ENCODE measurements around the gene VASP.

DNA sequence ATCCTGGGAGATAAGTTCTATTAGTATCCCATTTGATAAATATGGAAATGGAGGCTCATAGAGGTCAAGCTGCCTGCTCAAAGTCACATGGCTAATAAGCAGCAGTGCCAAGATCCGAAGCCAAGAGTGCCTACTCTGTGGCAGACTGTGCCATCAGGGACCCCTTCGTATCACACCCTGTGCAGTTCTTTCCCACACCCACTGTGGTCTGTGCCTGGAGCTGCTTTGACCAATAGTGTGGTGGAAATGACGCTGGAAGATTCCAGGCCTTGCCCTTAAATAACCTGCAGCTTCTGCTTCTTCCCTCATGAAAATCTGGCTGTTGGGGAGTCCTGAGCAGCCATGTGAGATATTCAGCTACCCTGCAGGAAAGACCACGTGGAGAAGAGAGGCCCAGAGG, 67.2 kb downstream of the VASP start:
- TF ChIP-seq, protein P1, sequence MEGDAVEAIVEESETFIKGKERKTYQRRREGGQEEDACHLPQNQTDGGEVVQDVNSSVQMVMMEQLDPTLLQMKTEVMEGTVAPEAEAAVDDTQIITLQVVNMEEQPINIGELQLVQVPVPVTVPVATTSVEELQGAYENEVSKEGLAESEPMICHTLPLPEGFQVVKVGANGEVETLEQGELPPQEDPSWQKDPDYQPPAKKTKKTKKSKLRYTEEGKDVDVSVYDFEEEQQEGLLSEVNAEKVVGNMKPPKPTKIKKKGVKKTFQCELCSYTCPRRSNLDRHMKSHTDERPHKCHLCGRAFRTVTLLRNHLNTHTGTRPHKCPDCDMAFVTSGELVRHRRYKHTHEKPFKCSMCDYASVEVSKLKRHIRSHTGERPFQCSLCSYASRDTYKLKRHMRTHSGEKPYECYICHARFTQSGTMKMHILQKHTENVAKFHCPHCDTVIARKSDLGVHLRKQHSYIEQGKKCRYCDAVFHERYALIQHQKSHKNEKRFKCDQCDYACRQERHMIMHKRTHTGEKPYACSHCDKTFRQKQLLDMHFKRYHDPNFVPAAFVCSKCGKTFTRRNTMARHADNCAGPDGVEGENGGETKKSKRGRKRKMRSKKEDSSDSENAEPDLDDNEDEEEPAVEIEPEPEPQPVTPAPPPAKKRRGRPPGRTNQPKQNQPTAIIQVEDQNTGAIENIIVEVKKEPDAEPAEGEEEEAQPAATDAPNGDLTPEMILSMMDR (conservative IDR thresholded peaks at IDR 0.05), result no peak
- TF ChIP-seq ZFX (IDR thresholded peaks at IDR 0.05), result no peak

Measured in C4-2B (cell line).